GM19324 (cell line): Measurements from ENCODE around the gene PEX19.
"Not testable (repeated sequence)": the region's sequence is repeated elsewhere in the genome, so short reads cannot be mapped to it uniquely, and the experiment has no call there.

Source experiments
- ATAC-seq: cut with Tn5 transposase; IDR thresholded peaks from one replicate; pipeline ENCODE4 v1.9.1; 2021; ENCODE audit warnings: mild to moderate bottlenecking, moderate library complexity; ENCODE audit not compliant: unreplicated experiment, low FRiP score

The PEX19 gene, protein sequence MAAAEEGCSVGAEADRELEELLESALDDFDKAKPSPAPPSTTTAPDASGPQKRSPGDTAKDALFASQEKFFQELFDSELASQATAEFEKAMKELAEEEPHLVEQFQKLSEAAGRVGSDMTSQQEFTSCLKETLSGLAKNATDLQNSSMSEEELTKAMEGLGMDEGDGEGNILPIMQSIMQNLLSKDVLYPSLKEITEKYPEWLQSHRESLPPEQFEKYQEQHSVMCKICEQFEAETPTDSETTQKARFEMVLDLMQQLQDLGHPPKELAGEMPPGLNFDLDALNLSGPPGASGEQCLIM

DNA sequence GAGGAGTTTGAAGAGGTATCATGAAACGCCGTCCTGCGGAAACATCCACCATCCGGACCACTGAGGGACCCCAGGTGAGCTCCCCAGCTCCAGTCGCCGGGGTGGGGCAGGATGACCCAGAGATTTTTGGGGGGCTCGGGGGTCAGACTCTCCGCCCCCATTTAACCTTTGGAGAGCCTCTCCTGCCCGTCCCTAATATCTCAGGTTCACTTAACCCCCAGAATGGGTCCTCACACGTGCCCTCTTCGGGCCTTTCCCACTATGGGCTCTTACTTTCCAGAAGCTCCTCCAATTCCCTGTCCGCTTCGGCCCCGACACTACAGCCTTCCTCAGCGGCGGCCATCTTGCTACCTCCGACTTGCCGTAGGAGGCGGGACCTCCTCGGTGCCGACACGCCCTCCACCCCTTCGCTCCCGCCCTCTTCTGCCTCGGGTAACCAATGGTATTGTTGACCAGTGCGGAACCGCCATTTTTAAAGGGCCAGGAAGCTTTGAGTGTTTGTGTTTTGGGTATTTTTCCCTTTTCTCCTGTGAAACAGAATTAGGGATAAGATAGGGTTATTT, at the start of gene PEX19:
Gene PEX19 (minus strand): TSS at position 352 of the 563 bp plus-strand sequence. CDS start 9 bp downstream, at position 343.
- ATAC-seq, result peak; percentile 94

DNA sequence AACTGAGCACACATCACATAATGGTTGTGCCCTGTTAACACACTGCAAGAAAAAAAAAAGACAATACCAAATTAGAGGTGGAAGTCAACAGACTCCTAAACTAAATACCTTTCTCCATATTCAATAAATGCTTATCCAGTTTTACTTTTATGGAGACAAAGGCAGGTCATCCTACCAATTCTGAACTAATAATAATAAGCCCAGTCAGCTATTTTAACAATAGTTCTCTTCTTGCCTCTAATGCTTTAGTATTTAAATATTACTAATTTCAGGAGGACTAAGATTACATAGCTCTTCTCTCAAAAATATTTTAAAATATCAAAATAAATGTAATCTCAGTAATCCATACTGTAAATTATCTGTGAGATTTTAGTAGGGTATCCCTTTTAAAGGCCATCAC, 47.6 kb upstream of the PEX19 start:
- ATAC-seq, result no peak

DNA sequence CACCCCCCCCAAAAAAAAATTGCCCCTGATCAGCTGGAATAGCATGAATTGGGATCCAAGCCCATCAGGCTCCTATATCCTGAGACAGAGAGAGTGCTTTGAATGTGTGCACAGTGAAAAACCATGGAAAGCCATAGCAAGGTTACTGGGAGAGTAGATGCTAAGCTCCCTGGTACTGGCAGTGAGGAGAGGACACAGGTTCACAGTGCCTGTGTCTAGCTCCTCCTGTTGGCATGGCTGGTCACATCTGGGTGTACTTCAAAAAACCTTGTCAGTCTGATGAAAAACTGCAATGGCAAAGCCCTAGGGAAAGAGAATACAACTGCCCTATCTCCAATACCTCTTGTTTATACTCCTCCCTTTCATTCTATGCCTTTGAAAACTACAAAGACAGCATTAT, 45.2 kb upstream of the PEX19 start:
- no peak for ATAC-seq

DNA sequence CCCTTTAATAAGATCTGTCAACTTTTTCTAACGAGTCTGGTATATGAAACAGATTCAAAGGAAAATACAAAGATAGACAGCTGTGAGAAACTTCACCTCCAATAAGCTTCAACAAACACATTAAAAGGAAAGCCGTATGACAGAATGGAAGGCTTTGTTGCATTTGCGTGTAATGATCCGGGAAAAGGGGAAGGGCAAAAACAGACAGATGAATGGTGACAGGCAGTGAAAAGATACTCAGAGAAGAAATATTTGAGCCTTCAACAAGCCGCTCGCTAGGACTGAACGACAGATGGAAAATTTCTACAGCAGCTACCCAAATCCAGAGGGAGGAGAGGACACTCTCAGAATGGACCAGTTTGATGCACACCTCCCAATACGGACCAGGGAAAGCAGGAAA, 43.3 kb upstream of the PEX19 start:
- no peak for ATAC-seq

DNA sequence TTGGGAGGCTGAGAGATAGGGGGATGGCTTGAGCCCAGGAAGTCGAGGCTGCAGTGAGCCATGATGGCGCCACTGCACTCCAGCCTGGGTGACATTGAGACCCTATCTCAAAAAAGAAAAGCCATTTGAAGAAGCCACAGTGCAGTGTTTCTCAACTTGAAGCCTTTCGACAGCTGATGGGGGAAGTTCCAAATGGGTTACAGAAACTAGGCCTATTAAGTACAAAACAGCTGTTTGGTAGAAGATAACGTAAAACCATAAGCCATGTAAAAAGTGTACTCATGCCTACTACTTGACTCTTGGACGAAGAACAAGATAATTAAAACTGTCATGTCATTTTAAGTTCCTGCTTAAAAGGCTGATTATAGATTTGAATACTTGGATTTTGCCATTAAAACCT, 41.5 kb upstream of the PEX19 start:
- ATAC-seq, result no peak

DNA sequence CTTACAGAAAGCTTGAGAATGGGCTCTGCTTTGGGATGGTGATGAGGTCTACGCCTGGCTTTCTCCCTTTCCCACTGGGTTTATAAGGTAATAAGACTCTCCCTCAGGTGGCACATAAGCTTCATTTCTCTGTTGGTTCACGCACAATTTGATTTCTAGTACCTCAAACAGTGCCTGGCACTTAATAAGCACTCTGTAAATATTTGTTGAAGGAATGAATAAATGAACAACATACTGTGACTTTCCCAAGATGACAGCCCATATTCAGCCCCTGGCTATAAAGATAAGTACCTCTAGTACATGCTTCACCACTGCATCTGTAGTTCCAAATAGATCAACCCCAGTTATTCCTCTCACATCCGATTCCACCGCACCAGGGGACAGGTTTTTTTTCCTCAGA, 40.3 kb upstream of the PEX19 start:
- ATAC-seq, result no peak

DNA sequence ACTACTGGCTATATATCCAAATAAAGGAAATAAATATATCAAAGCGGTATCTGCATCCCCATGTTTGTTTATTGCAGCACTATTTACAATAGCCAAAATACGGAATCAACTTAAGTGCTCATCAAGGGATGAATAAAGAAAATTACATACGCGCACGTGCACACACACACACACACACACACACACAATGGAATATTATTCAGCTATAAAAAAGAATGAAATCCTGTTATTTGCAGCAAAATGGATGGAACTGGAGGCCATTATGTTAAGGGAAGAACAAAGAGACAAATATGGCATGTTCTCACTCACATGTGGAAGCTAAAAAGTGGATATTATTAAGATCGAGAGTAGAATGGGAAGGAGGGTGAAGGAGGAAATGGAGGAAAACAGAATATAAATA, 37.9 kb upstream of the PEX19 start:
- no peak for ATAC-seq

DNA sequence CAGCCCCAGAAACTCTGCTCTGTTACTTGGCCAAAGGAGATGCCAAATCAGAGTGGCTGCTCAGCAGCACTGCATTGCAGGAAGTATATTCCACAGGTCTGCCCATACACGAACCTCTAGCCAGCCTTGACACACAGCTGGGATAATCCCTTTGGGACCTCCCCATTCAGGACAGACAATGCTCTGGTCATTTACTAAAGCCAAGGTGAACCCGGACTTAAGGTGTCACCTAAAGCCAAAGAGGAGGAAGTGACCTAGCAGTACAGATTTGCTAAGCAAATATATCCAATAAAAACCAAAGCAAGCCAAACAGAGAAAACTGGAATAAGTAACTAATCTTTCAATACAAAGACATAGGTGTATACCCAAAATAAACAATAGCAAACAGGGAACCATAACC, 30.4 kb upstream of the PEX19 start:
- ATAC-seq, result no peak

DNA sequence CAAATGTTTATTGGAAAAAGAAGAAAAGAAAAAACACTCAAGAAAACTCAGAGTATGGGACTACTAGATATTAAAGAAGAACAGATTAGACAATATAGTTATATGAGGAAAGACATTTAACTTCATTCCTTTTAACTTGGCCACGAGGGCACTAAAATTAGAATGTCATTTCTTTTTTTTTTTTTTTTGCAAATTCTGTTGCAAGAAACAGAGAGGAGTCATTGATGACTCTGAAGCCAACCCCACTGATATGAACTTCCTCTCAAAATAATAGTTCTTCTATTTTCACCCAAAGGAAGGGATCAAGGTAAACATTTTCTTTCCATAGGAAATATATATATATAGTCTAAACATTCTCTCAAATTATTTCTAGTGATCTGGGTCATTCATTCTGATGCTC, 24.6 kb upstream of the PEX19 start:
- ATAC-seq, result no peak

DNA sequence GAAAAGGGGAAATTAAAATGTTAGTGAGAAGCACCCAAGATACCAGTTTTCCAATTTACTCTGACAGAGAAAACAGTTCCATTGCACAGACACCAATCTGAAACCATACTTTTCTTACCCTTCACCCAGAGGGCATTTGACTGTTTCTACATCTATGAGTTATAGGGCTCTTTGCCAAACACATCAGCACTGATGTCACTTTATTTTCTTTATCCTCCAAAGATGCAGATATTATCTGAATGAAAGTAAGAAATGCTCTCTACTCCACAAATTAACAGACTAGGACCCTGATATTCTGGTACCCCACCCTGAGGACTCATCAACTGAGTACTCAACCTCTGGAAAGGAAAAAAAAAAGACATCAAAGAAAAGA, 24.2 kb upstream of the PEX19 start:
- ATAC-seq, result no peak

DNA sequence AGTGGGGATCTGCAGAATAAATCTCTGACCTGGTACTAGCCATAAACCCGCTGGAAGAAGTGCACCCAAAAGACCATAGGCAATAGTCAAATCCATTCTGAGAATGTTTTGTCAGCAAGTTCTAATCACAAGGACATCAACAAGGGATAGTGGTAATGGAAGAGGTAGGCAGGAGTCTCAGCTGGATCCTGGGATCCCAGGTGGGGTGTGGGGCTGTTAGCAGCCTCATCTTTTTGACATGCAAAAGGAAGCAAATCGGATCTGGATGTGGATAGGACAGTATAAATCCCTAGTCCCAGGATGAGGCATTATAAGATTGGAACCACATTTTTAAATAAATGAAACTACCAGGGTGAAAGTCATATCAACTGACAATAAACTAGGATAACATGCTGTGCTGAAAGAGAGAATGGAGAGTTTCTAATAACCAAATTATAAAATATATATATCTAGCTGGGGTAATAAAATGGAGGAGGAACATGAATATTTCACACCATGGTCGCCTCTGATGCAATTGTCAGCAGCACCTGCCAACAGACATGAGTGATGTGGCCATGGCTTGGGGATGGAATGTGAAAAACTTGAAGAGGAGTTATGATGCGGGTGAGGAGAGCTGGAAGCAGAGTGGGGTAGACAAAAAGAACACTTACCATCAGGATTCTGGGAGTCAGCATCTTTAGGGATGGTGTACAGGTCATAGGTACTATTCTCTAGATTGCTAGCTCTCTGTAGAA, 23.7 kb upstream of the PEX19 start:
- ATAC-seq, result no peak

DNA sequence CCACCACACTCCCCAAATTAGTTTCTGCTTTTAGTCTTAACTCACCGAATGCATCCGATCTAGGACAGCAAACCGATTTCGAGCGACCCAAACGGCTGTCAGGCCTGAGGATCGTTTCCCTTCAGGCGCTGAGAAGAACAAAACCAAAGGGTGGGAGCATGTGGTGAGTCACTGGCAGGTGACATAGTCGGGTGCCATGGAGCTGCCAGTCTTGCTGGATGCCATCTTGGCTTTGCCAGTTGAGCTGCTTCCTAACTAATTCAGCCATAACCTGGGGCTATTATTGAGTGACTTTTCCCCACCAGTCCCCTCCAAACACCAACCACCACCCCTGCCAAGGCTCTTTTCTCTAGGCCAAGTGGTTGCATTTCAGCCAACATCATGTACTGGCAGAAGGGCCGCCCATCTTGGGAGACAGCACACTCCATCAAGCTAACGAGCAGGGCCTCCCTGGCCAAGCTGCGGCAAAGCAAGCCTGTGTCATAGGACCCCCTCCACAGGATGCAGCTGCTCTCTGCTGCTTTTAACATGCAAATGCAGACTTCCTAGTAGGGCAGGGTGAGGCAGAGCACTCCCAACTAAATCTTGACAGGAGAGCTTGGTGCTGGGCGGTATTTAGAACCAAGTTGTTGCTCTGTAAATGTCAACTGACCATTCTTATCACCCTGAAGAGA, 22.3 kb upstream of the PEX19 start:
- no peak for ATAC-seq

DNA sequence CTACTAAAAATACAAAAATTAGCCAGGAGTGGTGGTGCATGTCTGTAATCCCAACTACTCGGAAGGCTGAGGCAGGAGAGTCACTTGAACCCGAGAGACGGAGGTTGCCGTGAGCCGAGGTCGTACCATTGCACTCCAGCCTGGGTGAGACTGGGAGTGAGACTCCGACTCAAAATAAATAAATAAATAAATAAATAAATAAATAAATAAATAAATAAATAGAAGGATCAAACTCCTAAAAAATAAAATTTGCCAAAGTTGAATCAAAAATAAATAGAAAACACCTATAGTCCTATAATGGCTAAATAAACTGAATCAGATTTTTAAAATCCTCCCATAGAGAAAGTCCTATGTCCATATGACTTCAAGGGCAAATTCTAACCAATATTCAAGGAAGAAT, 15.2 kb upstream of the PEX19 start:
- ATAC-seq, result no peak

DNA sequence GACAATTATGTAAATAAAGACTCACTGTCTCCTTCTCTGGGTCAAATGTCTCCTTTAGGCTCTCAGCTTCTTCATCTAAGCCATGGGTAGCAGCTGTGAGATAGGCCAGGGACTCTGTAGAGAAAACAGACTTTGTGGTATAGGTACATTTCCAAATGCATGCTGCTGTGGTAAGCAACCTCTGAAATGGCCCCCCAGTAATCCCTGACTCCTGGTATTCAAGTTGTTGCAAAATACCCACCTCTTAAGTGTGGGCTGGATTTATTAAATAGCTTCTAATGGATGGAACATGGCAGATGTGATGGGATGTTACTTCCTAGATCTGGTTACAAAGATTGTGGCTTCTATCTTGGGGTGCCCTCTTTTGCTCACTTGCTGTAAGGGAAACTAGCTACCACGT, 11.1 kb upstream of the PEX19 start:
- no peak for ATAC-seq

DNA sequence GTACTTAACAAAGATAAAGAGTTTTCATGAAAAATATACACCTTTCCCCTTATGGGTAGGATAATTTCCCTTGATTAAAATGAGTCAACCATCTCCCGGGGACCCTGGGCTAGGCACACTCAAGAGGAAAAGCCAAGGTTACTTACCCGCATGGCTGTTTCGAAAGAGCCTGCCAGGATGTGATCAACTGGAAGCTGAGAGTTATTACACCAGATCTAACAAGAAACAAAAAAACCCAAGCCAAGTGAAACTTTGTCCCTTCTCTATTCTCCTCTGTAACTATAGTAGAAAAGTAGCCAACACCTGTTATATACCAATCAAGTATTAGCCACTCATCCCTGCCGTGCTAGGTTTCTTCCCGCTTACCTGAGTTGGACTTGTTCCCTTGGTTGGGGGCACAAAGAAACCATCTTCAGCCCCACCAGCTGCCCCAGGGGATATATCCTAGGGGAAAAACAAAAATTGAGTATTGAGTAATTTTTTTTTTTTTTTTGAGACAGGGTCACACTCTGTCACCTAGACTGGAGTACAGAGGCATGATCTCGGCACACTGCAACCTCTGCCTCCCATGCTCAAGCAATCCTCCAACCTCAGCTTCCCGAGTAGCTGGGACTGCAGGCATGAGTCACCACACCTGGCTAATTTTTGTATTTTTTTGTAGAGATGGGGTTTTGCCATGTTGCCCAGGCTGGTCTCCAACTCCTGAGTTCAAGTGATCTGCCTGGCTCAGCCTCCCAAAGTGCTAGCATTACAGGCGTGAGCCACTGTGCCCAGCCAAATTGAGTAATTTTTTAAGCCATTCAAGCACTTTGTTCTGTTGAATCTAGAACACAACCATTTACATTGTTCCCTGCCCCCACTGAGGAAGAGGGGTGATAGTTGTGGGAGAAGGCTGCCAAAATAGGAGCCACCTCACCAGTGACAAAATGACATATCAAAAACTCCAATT, 8.4 kb upstream of the PEX19 start:
- no peak for ATAC-seq

DNA sequence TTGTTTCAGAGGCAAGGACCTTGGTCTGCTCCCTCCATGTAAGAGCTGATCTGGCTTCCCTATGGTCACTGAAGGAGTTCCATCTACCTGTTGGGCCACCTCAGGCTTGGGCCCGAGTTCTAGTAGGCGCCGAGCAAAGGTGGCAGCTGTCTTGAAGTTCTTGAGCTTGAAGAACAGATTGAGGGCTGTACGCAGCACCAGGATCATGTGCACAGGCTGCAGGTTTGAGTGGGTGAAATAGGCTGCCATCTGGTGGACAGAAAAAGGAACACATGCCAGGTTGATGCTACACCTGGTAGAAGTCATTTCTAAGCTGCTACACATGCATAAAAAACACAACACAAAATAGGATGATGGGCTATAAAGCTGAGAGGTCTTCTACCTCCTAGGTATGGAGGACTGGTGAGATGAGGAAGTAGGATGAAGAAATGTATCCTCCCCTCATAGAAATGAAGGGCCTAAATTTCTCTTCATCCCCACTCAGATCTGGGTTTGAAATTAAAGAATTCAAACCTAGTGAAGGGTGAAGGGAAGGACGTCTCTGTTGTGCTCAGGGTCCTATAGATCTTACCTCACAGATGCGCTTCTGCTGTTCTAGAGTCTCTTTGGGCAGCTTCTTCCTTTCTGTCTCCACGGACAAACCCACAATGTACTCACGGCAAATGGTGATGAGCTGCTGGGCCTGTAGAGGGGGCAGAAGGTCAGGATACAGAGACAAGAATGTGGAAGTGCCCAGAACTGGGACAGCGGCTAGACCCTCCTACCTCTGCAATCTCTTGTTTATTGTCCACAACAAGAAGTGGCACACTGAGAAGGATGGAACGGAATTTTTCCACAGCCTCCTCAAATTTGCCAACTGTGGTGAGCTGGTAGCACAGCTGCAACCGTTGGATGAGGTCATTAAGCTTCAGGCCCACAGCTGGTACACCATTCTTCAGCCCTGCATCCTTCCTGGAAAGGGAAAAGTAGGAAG, 6.6 kb upstream of the PEX19 start:
- peak; percentile 77 for ATAC-seq

DNA sequence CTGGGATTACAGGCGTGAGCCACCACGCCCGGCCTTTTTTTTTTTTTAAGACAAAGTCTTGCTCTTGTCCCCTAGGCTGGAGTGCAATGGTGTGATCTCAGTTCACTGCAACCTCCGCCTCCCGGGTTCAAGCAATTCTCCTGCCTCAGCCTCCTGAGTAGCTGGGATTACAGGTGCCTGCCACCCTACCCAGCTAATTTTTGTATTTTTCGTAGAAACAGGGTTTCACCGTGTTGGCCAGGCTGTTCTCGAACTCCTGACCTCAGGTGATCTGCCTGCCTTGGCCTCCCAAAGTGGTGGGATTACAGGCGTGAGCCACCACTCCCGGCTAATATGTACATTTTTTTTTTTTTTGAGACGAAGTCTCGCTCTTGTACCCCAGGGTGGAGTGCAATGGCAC, 2.8 kb upstream of the PEX19 start:
- not testable (repeated sequence) for ATAC-seq

DNA sequence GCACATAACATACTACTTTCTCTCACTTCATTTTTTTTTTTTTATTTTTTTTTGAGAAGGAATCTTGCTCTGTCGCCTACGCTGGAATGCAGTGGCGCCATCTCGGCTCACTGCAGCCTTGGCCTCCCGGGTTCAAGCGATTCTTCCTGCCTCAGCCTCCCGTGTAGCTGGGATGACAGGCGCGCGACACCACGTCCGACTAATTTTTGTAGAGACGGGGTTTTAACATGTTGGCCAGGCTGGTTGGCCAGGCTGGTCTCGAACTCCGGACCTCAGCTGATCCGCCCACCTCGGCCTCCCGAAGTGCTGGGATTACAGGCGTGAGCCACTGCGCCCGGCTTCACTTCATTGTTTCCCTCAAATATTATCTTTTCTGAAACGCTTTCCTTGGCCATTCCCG, 573 bp upstream of the PEX19 start:
- no peak for ATAC-seq

DNA sequence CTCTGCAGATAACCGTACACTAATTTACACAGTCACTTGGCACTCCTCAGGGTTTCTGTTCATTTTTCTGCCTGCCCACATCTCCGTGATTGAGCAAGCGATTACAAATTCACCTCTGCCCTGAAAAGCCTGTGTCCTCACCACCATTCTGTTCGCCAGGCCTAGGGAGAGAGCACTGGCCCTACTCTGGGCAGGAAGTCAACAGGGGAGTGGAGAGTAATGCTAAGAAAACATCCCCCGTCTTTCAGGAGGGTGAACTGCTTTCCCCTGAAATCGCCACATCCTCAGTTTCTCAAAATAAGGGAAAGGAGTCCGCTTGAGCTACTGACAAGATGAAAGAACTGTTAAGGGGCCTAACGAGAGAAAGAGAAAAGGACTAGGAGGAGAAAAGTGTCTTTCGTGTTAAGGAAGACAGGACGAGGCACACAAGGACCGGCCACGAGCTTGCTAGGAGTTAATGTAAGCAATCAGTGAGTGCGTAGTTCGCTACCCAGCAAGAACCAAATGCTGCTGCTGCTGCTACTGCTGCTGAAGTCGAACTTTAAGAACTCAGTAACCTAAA, 632 bp downstream of the PEX19 start:
- no peak for ATAC-seq
